NCI-H1694 treated with DMSO at 0.1 percent for 48 hours (cell line): Measurements from ENCODE around the gene PTPN23.
"Not testable (repeated sequence)": the region's sequence is repeated elsewhere in the genome, so short reads cannot be mapped to it uniquely, and the experiment has no call there.

Source experiments
- DNase-seq: peaks from one replicate; lab custom pipeline; 2025; lab: John Stamatoyannopoulos, UW

Gene PTPN23

GRCh38 chr3:47441796-47442551 lies 61.2 kb downstream of the PTPN23 start:
- no peak for DNase-seq

GRCh38 chr3:47443611-47443995 lies 62.8 kb downstream of the PTPN23 start:
- DNase-seq: no peak

- no peak for DNase-seq
Measured at GRCh38 chr3:47444103-47444502, 63.3 kb downstream of the PTPN23 start.

- DNase-seq: no peak
Measured at GRCh38 chr3:47452453-47453215, 71.8 kb downstream of the PTPN23 start.

- DNase-seq: no peak
Measured at GRCh38 chr3:47455806-47456452, 75.1 kb downstream of the PTPN23 start.

GRCh38 chr3:47456984-47457383 lies 76.2 kb downstream of the PTPN23 start:
- DNase-seq: no peak

- DNase-seq: not testable (repeated sequence)
Measured at GRCh38 chr3:47459534-47460085, 78.8 kb downstream of the PTPN23 start.
